Caki2 (cell line): Measurements from ENCODE around the gene GSTM2. TPM values are rescaled to one million over a fixed set of nuclear protein-coding genes. Genes with fewer than 3 reads are reported as not detected.
"Not testable (repeated sequence)": the region's sequence is repeated elsewhere in the genome, so short reads cannot be mapped to it uniquely, and the experiment has no call there.

Experiments used
- DNase-seq: peaks from one replicate; pipeline ENCODE4 v3.0.0-alpha.2; 2015; ENCODE audit warnings: low read depth
- in situ Hi-C: cut with HindIII; loops from 2 replicates; pipeline ENCODE4 v1.10.0; 2016; ENCODE audit warnings: low sequenced_read_pairs, low pct_unique_long_range_greater_than_20kb, mixed read lengths
- total RNA-seq: library from RNA; depleted of rRNA; stranded (reverse); fragments of >200 nt; shearing (Covaris generic); gene quantifications from 2 replicates; pipeline ENCODE4 v1.2.3, GENCODE V29; 2014; ENCODE audit warnings: low replicate concordance

The GSTM2 gene
- total RNA-seq, 1 experiment from 2014 or later: 0.61 TPM

- in situ Hi-C loops: no loop called here
Observed at GRCh38 chr1:109641078-109641740, 26.6 kb upstream of the GSTM2 start.

GRCh38 chr1:109641861-109642260 lies 26.0 kb upstream of the GSTM2 start:
- DNase-seq: no peak
- in situ Hi-C loops: no loop called here

More at GRCh38 chr1:109641078-109641740, 26.6 kb upstream of the GSTM2 start:
- DNase-seq: no peak

- in situ Hi-C loops: no loop called here
- DNase-seq: no peak
Observed at GRCh38 chr1:109642626-109643025, 25.2 kb upstream of the GSTM2 start.

- in situ Hi-C loops: no loop called here
- no peak for DNase-seq
Observed at GRCh38 chr1:109643385-109644230, 24.2 kb upstream of the GSTM2 start.

GRCh38 chr1:109644670-109645069 lies 23.2 kb upstream of the GSTM2 start:
- in situ Hi-C loops: no loop called here

GRCh38 chr1:109649491-109649914 lies 18.4 kb upstream of the GSTM2 start:
- in situ Hi-C loops: no loop called here
- peak; percentile 23 for DNase-seq

More at GRCh38 chr1:109644670-109645069, 23.2 kb upstream of the GSTM2 start:
- no peak for DNase-seq

GRCh38 chr1:109650609-109651008 lies 17.2 kb upstream of the GSTM2 start:
- in situ Hi-C loops: no loop called here
- no peak for DNase-seq

- in situ Hi-C loops: no loop called here
- no peak for DNase-seq
Observed at GRCh38 chr1:109652402-109652801, 15.5 kb upstream of the GSTM2 start.

GRCh38 chr1:109653306-109653705 lies 14.6 kb upstream of the GSTM2 start:
- no peak for DNase-seq
- in situ Hi-C loops: no loop called here

GRCh38 chr1:109654519-109654918 lies 13.3 kb upstream of the GSTM2 start:
- no peak for DNase-seq
- in situ Hi-C loops: no loop called here

GRCh38 chr1:109655615-109656519 lies 12.0 kb upstream of the GSTM2 start, which contains the start of gene GSTM4:
GSTM4 (plus strand) TSS chr1:109656099; CDS start chr1:109656390, 291 bp downstream.
- in situ Hi-C loops: no loop called here
- peak; percentile 68 for DNase-seq

GRCh38 chr1:109657395-109657794 lies 10.5 kb upstream of the GSTM2 start:
- no peak for DNase-seq
- in situ Hi-C loops: no loop called here

GRCh38 chr1:109657970-109658369 lies 9.9 kb upstream of the GSTM2 start:
- DNase-seq: no peak
- in situ Hi-C loops: no loop called here

GRCh38 chr1:109658533-109659042 lies 9.3 kb upstream of the GSTM2 start:
- DNase-seq: peak; percentile 6
- in situ Hi-C loops: no loop called here

- in situ Hi-C loops: no loop called here
- DNase-seq: peak; percentile 8
Observed at GRCh38 chr1:109659145-109659544, 8.7 kb upstream of the GSTM2 start.

- peak; percentile 23 for DNase-seq
- in situ Hi-C loops: no loop called here
Observed at GRCh38 chr1:109659997-109660690, 7.7 kb upstream of the GSTM2 start.

GRCh38 chr1:109660691-109661026 lies 7.2 kb upstream of the GSTM2 start:
- DNase-seq, in situ Hi-C loops: not testable (repeated sequence)

GRCh38 chr1:109661391-109661790 lies 6.5 kb upstream of the GSTM2 start:
- DNase-seq: no peak

More at GRCh38 chr1:109661391-109661790, 6.5 kb upstream of the GSTM2 start:
- in situ Hi-C loops: no loop called here
